Measurements from ENCODE around the gene IGFL3.

DNA sequence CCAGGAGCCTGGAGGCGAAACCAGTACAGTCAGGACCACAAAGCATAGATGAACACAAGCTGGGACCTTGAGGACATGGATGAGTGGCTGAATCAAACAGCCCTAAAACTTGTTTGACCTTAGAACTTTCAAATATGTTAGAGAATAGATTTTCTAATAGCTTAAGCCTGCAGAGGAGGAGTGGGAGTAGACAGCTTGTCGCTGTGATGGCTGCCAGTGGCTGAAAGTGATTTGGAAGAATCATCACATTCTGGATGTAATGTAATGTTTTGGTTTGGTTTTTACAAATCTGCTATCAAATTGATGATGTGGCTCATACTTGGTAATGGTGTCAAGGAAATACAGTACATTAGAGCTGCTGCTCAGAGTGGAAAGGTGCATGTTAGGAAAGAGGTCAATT is 12.0 kb downstream of the IGFL3 start:
- TF ChIP-seq EZH2 (IDR thresholded peaks at IDR 0.05; ENCODE audit: low read length) (no peak), CTCF (optimal IDR thresholded peaks at IDR 0.05 in 1 of 3, IDR thresholded peaks at IDR 0.05 in 1 of 3, conservative IDR thresholded peaks at IDR 0.05 in 1 of 3; ENCODE audit: extremely low read depth in 1 of 3, insufficient read depth in 2 of 3, low read length in 3 of 3) (no peak)

Measured in keratinocyte (primary cell).